AG09309 (cell line): ENCODE results near the gene DDX24.

Experiments used
- DNase-seq: peaks from one replicate; pipeline ENCODE4 v3.0.0-alpha.2; 2010; ENCODE audit warnings: low read depth
- H3K4me3 ChIP-seq: 2 replicates; pipeline ENCODE4 v1.5.1; 2011; ENCODE audit warnings: mild to moderate bottlenecking, low read depth, low read length, moderate library complexity; ENCODE audit not compliant: control insufficient read depth
- TF ChIP-seq, protein P1 (sequence below): IDR thresholded peaks from 2 replicates; pipeline ENCODE4 v1.5.1; 2011; ENCODE audit warnings: mild to moderate bottlenecking, low read depth, low read length, inconsistent platforms; ENCODE audit not compliant: insufficient read depth, control insufficient read depth; ENCODE audit errors: missing control alignments

The DDX24 gene

DNA sequence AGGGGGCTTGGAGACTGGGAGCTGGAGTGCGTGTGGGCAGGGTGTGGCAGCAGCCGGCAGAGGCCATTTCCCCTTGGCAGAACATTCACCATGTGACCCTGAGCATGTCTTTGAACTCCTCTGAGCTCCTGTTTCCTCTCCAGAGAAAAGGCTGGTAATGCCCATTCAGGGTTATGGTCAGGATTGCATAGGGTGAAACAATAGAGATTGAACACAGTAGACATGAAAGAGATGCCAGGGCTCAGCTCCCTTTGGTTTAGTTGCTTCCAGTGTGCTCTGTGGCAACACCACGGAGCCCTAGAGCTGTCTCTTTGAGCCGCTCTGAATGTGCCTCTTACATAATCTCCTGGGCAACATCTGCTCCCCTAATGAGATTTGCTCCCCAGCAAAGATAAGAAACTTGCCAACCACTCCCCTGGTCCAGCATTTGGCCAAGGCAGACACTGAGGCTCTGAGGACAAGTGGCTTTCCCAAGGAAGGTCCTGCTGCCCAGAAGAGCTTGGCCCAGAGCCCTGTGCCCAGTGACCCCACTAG, 34.1 kb upstream of the DDX24 start:
- H3K4me3 ChIP-seq, result no peak overlapping the region
- no peak for DNase-seq
- TF ChIP-seq, protein P1, sequence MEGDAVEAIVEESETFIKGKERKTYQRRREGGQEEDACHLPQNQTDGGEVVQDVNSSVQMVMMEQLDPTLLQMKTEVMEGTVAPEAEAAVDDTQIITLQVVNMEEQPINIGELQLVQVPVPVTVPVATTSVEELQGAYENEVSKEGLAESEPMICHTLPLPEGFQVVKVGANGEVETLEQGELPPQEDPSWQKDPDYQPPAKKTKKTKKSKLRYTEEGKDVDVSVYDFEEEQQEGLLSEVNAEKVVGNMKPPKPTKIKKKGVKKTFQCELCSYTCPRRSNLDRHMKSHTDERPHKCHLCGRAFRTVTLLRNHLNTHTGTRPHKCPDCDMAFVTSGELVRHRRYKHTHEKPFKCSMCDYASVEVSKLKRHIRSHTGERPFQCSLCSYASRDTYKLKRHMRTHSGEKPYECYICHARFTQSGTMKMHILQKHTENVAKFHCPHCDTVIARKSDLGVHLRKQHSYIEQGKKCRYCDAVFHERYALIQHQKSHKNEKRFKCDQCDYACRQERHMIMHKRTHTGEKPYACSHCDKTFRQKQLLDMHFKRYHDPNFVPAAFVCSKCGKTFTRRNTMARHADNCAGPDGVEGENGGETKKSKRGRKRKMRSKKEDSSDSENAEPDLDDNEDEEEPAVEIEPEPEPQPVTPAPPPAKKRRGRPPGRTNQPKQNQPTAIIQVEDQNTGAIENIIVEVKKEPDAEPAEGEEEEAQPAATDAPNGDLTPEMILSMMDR, result no peak

- TF ChIP-seq, protein P1, result no peak
- DNase-seq, result no peak
- H3K4me3 ChIP-seq, result no peak overlapping the region
Observed at GRCh38 chr14:94114589-94115057, 33.6 kb upstream of the DDX24 start.

- TF ChIP-seq, protein P1, result no peak
- DNase-seq, result no peak
- no peak overlapping the region for H3K4me3 ChIP-seq
Observed at GRCh38 chr14:94113908-94114588, 33.0 kb upstream of the DDX24 start.

- no peak overlapping the region for H3K4me3 ChIP-seq
- no peak for DNase-seq
- TF ChIP-seq, protein P1, result no peak
Observed at GRCh38 chr14:94113490-94113889, 32.5 kb upstream of the DDX24 start.

DNA sequence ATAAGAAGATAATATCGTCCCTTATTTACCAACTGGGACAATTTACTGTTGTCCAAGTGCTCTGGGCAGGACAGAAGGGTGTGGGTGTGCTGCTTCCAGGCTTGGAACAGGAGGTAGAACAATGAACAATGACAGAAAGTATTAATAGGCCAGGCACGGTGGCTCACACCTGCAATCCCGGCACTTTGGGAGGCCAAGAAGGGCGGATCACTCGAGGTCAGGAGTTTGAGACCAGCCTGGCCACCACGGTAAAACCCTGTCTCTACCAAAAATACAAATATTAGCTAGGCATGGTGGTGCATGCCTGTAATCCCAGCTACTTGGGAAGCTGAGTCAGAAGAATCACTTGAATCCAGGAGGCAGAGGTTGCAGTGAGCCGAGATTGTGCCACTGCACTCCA, 32.1 kb upstream of the DDX24 start:
- TF ChIP-seq, protein P1, result no peak
- H3K4me3 ChIP-seq, result no peak overlapping the region
- DNase-seq, result no peak

DNA sequence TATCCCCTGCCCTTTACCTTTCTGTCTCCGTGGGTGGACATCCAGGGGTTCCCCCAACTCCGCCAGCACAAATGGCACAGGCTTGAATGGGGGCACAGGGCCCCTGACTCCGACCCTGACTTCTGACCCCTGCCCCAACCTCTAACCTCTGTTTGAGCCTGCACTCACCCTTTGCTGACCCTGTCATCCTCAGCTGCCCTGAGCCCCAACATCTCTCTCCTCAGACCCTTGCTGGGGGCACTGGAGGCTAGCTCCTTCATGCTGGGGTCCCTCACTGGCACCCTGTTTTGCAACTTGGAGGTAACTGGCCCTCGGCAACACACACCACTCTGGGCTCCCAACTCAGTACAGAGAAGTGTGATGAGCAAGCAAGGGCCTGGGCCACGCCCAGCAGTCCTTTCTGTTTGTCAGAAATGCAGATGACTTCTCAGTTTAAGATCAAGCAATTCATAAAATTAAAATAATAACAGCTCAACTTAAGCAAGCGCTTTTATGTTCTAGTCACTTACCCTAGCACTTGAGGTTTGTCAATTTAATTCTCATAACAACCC, 31.6 kb upstream of the DDX24 start:
- no peak for DNase-seq
- TF ChIP-seq, protein P1, result no peak
- H3K4me3 ChIP-seq, result no peak overlapping the region
